ENCODE results near the gene CHRNA3. TPM values are rescaled to one million over a fixed set of nuclear protein-coding genes. Genes with fewer than 3 reads are reported as not detected.

The CHRNA3 gene
- total RNA-seq, 2 experiments from 2014 or later, result not detected

DNA sequence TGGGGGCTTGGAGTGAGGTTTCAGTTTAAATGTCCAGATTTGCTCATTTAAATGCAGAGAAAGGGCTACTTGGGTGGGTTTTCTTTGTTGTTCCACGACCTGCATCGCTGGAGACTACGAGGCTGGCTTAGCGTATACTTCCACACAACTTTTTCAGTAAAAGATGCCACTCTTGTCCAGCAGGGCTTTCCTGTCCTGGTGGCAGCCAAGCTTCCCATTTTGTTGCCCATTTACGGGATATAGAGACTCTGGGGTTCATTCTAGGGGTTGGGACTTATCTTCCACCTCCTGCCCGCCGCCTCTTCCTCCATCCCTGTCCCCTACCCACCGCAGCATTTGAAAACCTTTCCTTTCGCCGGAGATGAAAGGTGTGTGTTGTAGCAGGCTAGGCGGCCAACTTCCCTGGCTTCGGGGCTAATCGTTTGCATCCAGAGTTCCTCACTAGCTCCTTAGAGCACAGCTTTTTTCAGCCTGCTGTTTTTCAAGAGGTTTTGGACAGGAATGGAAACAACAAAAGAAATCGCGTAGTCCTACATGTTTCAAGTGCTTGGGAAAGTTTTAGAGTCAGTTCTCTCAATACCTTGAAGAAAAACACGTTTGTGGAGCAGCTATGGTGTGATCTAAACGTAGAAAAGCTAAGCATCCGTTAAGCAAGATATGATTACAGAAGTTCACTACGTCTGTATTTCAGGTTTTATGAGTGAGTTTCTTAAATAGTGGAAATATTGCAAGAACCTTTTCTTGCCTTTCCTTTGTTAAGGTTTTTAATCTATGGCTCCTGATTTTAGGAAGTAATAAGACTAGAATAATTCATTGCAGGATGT is 54.6 kb downstream of the CHRNA3 start:
- DNase-seq, result peak; percentile 5
- intact Hi-C loops (cut with micrococcal nuclease), result no loop called here
- peaks cover 29% of the 10 kb centered on the region for H3K27me3 Mint-ChIP-seq

DNA sequence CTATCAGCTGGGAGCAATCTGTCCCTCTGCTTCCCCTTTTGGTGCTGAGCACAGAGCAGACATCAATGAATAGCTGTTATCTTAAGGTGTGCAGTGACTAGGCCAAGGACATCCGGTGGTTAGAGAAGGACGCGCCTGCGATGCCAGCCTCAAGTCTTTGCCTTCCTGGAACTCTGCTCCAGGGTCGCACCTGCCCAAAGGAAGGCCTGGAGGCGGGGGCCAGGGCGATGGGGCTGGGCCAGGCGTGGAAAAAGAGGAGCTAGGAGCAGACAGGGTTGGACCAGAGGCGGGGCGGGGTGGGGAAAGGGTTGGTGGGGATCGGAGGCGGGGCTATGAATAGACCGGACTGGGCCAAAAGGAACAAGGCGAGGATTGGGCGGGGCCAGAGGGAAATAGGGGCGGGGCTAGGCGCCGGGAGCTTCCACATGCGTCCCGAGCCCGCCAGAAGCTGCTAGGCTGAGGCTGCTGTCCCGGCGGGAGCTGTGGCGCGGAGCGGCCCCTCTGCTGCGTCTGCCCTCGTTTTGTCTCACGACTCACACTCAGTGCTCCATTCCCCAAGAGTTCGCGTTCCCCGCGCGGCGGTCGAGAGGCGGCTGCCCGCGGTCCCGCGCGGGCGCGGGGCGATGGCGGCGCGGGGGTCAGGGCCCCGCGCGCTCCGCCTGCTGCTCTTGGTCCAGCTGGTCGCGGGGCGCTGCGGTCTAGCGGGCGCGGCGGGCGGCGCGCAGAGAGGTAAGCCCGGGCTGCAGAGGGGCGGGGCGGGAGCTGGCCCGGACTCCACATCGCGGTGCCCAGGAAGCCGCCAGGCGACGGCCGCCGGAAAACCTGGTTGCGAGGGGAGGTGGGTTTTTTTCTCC is 55.5 kb downstream of the CHRNA3 start, which contains the start of gene CHRNA5:
CHRNA5 (plus strand) TSS at position 424 of the 854 bp plus-strand sequence; CDS start at position 624, 200 bp downstream.
- CTCF ChIA-PET, result interaction anchor here (0.9 to 1.2 kb wide), 5 partner anchors 12 to 243 kb away, joined by 3 to 4 read pairs (median 3); partner anchors contain the start of gene PSMA4
- Mint-ChIP-seq H3K9me3 (no peaks in the 10 kb centered on the region), H3K27me3 (peaks cover 29% of the 10 kb centered on the region), H3K4me1 (ENCODE audit: low read depth) (peaks cover 21% of the 10 kb centered on the region), H3K36me3 (ENCODE audit: low read depth) (no peaks in the 10 kb centered on the region), H3K27ac (peak within 1 kb of the TSS; percentile 22), H3K4me3 (peak within 1 kb of the TSS; percentile 76)
- ATAC-seq, result peak; percentile 78
- intact Hi-C loops (cut with micrococcal nuclease), result no loop called here
- POLR2A ChIA-PET, result interaction anchor here (0.7 to 1.6 kb wide), 4 partner anchors 15 to 70 kb away, joined by 3 to 5 read pairs (median 4); partner anchors contain the start of gene PSMA4
- TF ChIP-seq, protein P1, sequence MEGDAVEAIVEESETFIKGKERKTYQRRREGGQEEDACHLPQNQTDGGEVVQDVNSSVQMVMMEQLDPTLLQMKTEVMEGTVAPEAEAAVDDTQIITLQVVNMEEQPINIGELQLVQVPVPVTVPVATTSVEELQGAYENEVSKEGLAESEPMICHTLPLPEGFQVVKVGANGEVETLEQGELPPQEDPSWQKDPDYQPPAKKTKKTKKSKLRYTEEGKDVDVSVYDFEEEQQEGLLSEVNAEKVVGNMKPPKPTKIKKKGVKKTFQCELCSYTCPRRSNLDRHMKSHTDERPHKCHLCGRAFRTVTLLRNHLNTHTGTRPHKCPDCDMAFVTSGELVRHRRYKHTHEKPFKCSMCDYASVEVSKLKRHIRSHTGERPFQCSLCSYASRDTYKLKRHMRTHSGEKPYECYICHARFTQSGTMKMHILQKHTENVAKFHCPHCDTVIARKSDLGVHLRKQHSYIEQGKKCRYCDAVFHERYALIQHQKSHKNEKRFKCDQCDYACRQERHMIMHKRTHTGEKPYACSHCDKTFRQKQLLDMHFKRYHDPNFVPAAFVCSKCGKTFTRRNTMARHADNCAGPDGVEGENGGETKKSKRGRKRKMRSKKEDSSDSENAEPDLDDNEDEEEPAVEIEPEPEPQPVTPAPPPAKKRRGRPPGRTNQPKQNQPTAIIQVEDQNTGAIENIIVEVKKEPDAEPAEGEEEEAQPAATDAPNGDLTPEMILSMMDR (IDR thresholded peaks at IDR 0.05), result no peak
- DNase-seq, result peak; percentile 35

More for the DNA sequence above, 54.6 kb downstream of the CHRNA3 start:
- peak overlapping the region; percentile 76 for H3K4me3 Mint-ChIP-seq
- TF ChIP-seq, protein P1 (IDR thresholded peaks at IDR 0.05), result no peak
- no peaks in the 10 kb centered on the region for H3K9me3 Mint-ChIP-seq
- no peak overlapping the region for H3K27ac Mint-ChIP-seq
- H3K36me3 Mint-ChIP-seq (ENCODE audit: low read depth), result no peaks in the 10 kb centered on the region
- CTCF ChIA-PET, result interaction anchor here (1.1 kb wide), 3 partner anchors 11 to 53 kb away, joined by 3 to 4 read pairs (median 3); no protein-coding TSS in a partner anchor
- POLR2A ChIA-PET, result interaction anchor here (0.7 to 1.6 kb wide), 3 partner anchors 16 to 71 kb away, joined by 3 to 5 read pairs (median 4); no protein-coding TSS in a partner anchor
- ATAC-seq, result peak; percentile 18
- H3K4me1 Mint-ChIP-seq (ENCODE audit: low read depth), result peaks cover 21% of the 10 kb centered on the region

GRCh38 chr15:78564743-78565096 is 56.1 kb downstream of the CHRNA3 start:
- POLR2A ChIA-PET, result interaction anchor here (1.4 kb wide), 1 partner anchor 25 kb away, joined by 5 read pairs; the partner anchor contains the start of gene PSMA4
- no peak overlapping the region for H3K27ac Mint-ChIP-seq
- intact Hi-C loops (cut with micrococcal nuclease), result no loop called here

DNA sequence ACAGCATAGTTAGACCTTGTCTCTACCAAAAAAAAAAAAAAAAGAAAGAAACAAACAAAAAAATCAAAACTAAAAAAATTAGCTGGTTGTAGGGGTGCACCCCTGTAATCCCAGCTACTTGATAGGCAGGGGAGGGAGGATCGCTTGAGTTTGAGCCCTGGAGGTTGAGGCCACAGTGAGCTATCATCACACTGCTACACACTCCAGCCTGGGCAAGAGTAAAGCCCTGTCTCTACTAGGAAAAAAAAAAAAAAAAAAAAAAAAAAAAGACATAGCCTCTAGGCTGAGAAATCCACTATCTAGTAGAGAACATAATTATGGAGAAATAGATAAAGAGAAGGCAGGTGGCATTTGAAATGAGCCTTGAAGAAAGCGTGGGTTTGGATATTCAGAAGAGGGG is 57.7 kb downstream of the CHRNA3 start:
- POLR2A ChIA-PET, result no interaction called here
- intact Hi-C loops (cut with micrococcal nuclease), result no loop called here
- H3K4me1 Mint-ChIP-seq (ENCODE audit: low read depth), result peaks cover 21% of the 10 kb centered on the region

More at GRCh38 chr15:78564743-78565096, 56.1 kb downstream of the CHRNA3 start:
- TF ChIP-seq, protein P1 (IDR thresholded peaks at IDR 0.05), result no peak
- DNase-seq (peak; percentile 7), ATAC-seq (peak; percentile 22)
- no peaks in the 10 kb centered on the region for H3K36me3 Mint-ChIP-seq (ENCODE audit: low read depth)
- peaks cover 29% of the 10 kb centered on the region for H3K27me3 Mint-ChIP-seq
- CTCF ChIA-PET, result interaction anchor here (0.9 to 1.2 kb wide), 3 partner anchors 13 to 243 kb away, joined by 3 to 4 read pairs (median 3); partner anchors contain the start of gene PSMA4
- H3K4me1 Mint-ChIP-seq (ENCODE audit: low read depth), result peaks cover 21% of the 10 kb centered on the region
- H3K9me3 Mint-ChIP-seq, result no peaks in the 10 kb centered on the region
- H3K4me3 Mint-ChIP-seq, result peak overlapping the region; percentile 76

More for the DNA sequence above, 57.7 kb downstream of the CHRNA3 start:
- CTCF ChIA-PET, result interaction anchor here (1.3 kb wide), 1 partner anchor 254 kb away, joined by 4 read pairs; no protein-coding TSS in a partner anchor
- Mint-ChIP-seq H3K27me3 (peaks cover 29% of the 10 kb centered on the region), H3K9me3 (no peaks in the 10 kb centered on the region), H3K36me3 (ENCODE audit: low read depth) (no peaks in the 10 kb centered on the region), H3K27ac (no peak overlapping the region), H3K4me3 (no peak overlapping the region)
- no peak for DNase-seq
- TF ChIP-seq, protein P1 (IDR thresholded peaks at IDR 0.05), result no peak
- ATAC-seq, result no peak

Measured in activated CD8-positive, alpha-beta T cell treated with anti-CD3 and anti-CD28 coated beads for 36 hours (primary cell).